T-cell (primary cell): Measurements from ENCODE around the gene CHCHD10. TPM values are rescaled to one million over a fixed set of nuclear protein-coding genes. Genes with fewer than 3 reads are reported as not detected.

Source experiments
- ATAC-seq, 4 experiments: fragments of 200-7000 bp in 3 of 4; fragments of 150-1000 bp in 1 of 4; cut with Tn5 transposase; replicated peaks in 1 of 4; 1 replicate in 3 of 4; 2 replicates in 1 of 4; pipeline ENCODE4 v1.10.0; 2021; ENCODE audit warnings: moderate library complexity in 3 of 4, mild to moderate bottlenecking in 2 of 4, moderate number of reproducible peaks in 1 of 4
- CTCF ChIA-PET, 2 donors: fragments of 300-600 bp; sonication (Branson Sonifier 250); formaldehyde crosslinking; loops; one replicate each; lab custom pipeline; 2022; ENCODE audit warnings: antibody characterized with exemption in 2 of 2; lab: Charles Lee
- POLR2A ChIA-PET, 2 donors: fragments of 300-600 bp; sonication (Branson Sonifier 250); formaldehyde crosslinking; loops; one replicate each; lab custom pipeline; 2022; ENCODE audit warnings: antibody characterized with exemption in 2 of 2; lab: Charles Lee
- DNase-seq, 35 experiments: peaks; one replicate each; pipeline versions ENCODE4 v3.0.0 to v3.0.0-alpha.2; 2013 to 2023
- H3K27ac ChIP-seq: one replicate; pipeline ENCODE4 v1.5.1; 2013; ENCODE audit warnings: low read length
- H3K27me3 ChIP-seq, 2 experiments: replicated peaks in 1 of 2; 1 replicate in 1 of 2; 2 replicates in 1 of 2; pipeline versions ENCODE4 v1.6.1 to v1.7.0; 2013; ENCODE audit warnings: low read length in 1 of 2, mixed read lengths in 1 of 2; ENCODE audit not compliant: control insufficient read depth in 2 of 2, insufficient read depth in 2 of 2; ENCODE audit errors: extremely low read depth in 1 of 2
- H3K36me3 ChIP-seq, 2 donors: 1 replicate in 1 of 2; 2 replicates in 1 of 2; pipeline versions ENCODE4 v1.6.1 to v1.7.0; 2013; ENCODE audit warnings: low read length in 1 of 2; ENCODE audit not compliant: control insufficient read depth in 2 of 2, insufficient read depth in 1 of 2; ENCODE audit errors: extremely low read depth in 1 of 2
- H3K4me1 ChIP-seq, 2 experiments: 1 replicate in 1 of 2; 2 replicates in 1 of 2; pipeline versions ENCODE4 v1.6.1 to v1.7.0; 2013; ENCODE audit warnings: low read length in 2 of 2, mixed read lengths in 1 of 2; ENCODE audit not compliant: insufficient read depth in 2 of 2, control insufficient read depth in 1 of 2; ENCODE audit errors: extremely low read depth in 1 of 2
- H3K4me3 ChIP-seq, 2 donors: 1 replicate in 1 of 2; 2 replicates in 1 of 2; pipeline versions ENCODE4 v1.5.1 to v1.7.0; 2013; ENCODE audit warnings: mild to moderate bottlenecking in 2 of 2, low read length in 1 of 2, moderate library complexity in 1 of 2; ENCODE audit not compliant: control insufficient read depth in 1 of 2; ENCODE audit errors: extremely low read depth in 1 of 2
- H3K9me3 ChIP-seq: 2 replicates; pipeline ENCODE4 v1.7.0; 2013
- H3K27ac Mint-ChIP-seq, 2 donors: one replicate each; pipeline ENCODE4 v1.8.0; 2020 to 2021; ENCODE audit warnings: mild to moderate bottlenecking in 2 of 2, mixed read lengths in 2 of 2
- H3K27me3 Mint-ChIP-seq, 2 donors: one replicate each; pipeline ENCODE4 v1.8.0; 2021 to 2022; ENCODE audit warnings: mixed read lengths in 2 of 2
- H3K36me3 Mint-ChIP-seq: one replicate; pipeline ENCODE4 v1.8.0; 2021; ENCODE audit warnings: mixed read lengths
- H3K4me1 Mint-ChIP-seq, 3 donors: one replicate each; pipeline ENCODE4 v1.8.0; 2020 to 2022; ENCODE audit warnings: mixed read lengths in 3 of 3, mild to moderate bottlenecking in 1 of 3
- H3K4me3 Mint-ChIP-seq, 3 donors: one replicate each; pipeline ENCODE4 v1.8.0; 2020 to 2022; ENCODE audit warnings: mild to moderate bottlenecking in 3 of 3, mixed read lengths in 3 of 3, moderate library complexity in 3 of 3
- H3K9me3 Mint-ChIP-seq, 3 donors: one replicate each; pipeline ENCODE4 v1.8.0; 2020 to 2022; ENCODE audit warnings: mixed read lengths in 3 of 3
- WGBS: methylation state at CpG from one replicate; pipeline ENCODE4 v1.1.5; 2013; ENCODE audit warnings: missing lambda C conversion rate; ENCODE audit not compliant: insufficient coverage; 5-methylcytosine and 5-hydroxymethylcytosine counted together
- total RNA-seq, 35 experiments: library from RNA in 6 of 35; stranded (reverse) in 6 of 35; fragments of 120-200 nt in 1 of 35; gene quantifications; one replicate each; pipeline versions ENCODE4 v1.2.1 to v1.2.4 and lab custom pipeline; 2013 to 2026

Gene CHCHD10
- total RNA-seq, 5 donors from 2014 or later (not counting 1 experiment from before 2014, with no cell fraction given) = 26.1 to 66.3 (median 63.2) TPM

DNA sequence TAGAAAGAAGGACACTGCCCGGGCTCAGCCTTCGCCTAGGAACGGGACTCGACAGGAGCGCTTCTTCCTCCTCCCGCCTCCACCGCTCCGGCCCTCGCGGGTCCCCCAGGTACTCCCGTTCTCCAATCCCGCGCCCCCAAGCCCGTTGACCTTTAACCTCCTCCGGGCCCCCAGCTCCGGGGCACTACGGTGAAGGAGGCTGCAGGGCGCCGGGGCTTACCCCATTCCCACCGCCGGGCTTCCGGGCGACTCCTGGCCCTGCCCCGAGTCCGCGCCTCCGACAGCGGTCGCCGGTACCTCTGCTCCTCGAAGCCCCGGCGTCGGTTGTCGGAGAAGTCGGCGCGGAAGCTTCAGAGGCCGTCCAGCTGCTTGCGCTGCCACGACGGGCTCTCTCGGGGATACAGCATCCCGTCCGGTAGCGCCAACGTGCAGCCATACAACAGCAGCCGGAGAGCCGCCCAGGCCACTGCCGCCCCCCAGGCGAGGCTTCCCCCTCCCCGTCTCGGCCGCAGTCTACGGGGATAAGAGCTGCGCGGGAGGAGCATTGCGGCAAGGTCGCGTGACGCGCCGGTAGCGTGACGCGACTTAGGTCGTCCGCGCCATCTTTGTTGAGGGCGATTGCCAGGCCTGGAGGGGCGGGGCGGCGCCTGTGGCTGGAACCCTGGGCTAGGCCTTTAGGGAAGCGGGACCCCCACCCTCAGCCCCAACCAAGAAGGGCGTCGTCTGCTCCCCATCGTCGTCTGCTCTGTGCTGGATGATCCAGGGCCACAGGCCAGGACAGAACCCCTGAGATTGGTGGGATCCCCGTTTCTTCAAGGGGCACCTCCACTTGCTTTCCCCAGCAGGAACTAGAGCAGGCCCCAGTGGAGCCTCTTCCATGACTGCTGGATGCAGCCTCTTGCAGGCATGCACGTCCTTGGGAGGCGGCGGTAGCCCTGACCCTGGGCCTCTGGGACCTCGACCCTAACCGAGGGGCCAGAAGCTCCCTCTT lies 50.7 kb downstream of the CHCHD10 start:
- CTCF ChIA-PET = interaction anchor here in 1 of 2 donors (0.7 to 1.1 kb wide), 2 partner anchors 21 to 947 kb away, joined by 6 to 9 read pairs; no protein-coding TSS in a partner anchor
- peak overlapping the region; percentile 75 to 83 (median 80) for H3K4me3 Mint-ChIP-seq
- DNase-seq = peak; percentile 62 to 89 (median 74)

More for the DNA sequence above, 50.7 kb downstream of the CHCHD10 start:
- Histone ChIP-seq H3K9me3 (no peaks in the 10 kb centered on the region), H3K4me1 (peaks cover 5 to 25% of the 10 kb centered on the region in 2 experiments), H3K36me3 (peaks cover 5 to 19% of the 10 kb centered on the region in 2 donors), H3K27ac (peak overlapping the region; percentile 58), H3K27me3 (peaks cover 0 to 2% of the 10 kb centered on the region in 2 experiments), H3K4me3 (peak overlapping the region; percentile 73 to 87)
- 3% methylated on average over 76 of the region's 84 CpGs for WGBS
- H3K27ac Mint-ChIP-seq = peak overlapping the region; percentile 79 to 89
- POLR2A ChIA-PET = interaction anchor here (0.6 to 1.1 kb wide), 3 partner anchors 21 to 400 kb away, joined by 3 to 6 read pairs (median 4); no protein-coding TSS in a partner anchor
- H3K36me3 Mint-ChIP-seq = peaks cover 14% of the 10 kb centered on the region
- no peaks in the 10 kb centered on the region for H3K27me3 Mint-ChIP-seq
- peak; percentile 93 to 98 (median 95) for ATAC-seq
- H3K9me3 Mint-ChIP-seq = no peaks in the 10 kb centered on the region
- peaks cover 19 to 26% (median 21%) of the 10 kb centered on the region in 3 donors for H3K4me1 Mint-ChIP-seq

Other genes starting within 250 kb of the CHCHD10 start
- under 1 TPM in 2 of 5 donors, not detected in 3; 0.30 to 0.64 TPM for gene IGLL1, start 187.7 kb downstream of the CHCHD10 start, total RNA-seq
- 1 to 10 TPM in 3 of 5 donors, under 1 TPM in 2; 0.26 to 2.7 (median 1.2) TPM for gene DRICH1, start 135.7 kb downstream of the CHCHD10 start, total RNA-seq
- 10 to 100 TPM; 10.6 to 28.9 (median 13.8) TPM for gene RGL4, start 77.0 kb downstream of the CHCHD10 start, total RNA-seq
- gene ZNF70, start 16.9 kb downstream of the CHCHD10 start, total RNA-seq = 1 to 10 TPM; 3.2 to 6.4 (median 5.8) TPM
- 1 to 10 TPM in 4 of 5 donors, not detected in 1; 1.5 to 2.6 (median 1.7) TPM for gene VPREB3, start 13.5 kb downstream of the CHCHD10 start, total RNA-seq
- 1 to 10 TPM in 4 of 5 donors, under 1 TPM in 1; 0.58 to 2.2 (median 1.9) TPM for gene C22orf15, start 5.0 kb downstream of the CHCHD10 start, total RNA-seq
- 1 to 10 TPM; 1.6 to 5.3 (median 2.5) TPM for gene MMP11, start 4.9 kb upstream of the CHCHD10 start, total RNA-seq
- 10 to 100 TPM; 50.2 to 57.7 (median 54.3) TPM for gene SMARCB1, start 19.0 kb upstream of the CHCHD10 start, total RNA-seq
- gene DERL3, start 71.0 kb upstream of the CHCHD10 start, total RNA-seq = 1 to 10 TPM; 1.2 to 3.9 (median 2.8) TPM
- 10 to 100 TPM; 16.2 to 24.2 (median 18.6) TPM for gene SLC2A11, start 89.9 kb upstream of the CHCHD10 start, total RNA-seq
- 100 to 1,000 TPM; 182 to 334 (median 289) TPM for gene MIF, start 126.4 kb upstream of the CHCHD10 start, total RNA-seq
- not detected for gene GSTT2B, start 193.2 kb upstream of the CHCHD10 start, total RNA-seq
- 1 to 10 TPM in 4 of 5 donors, not detected in 1; 3.5 to 7.7 (median 3.9) TPM for gene DDTL, start 198.9 kb upstream of the CHCHD10 start, total RNA-seq
- gene DDT, start 206.5 kb upstream of the CHCHD10 start, total RNA-seq = 100 to 1,000 TPM in 2 of 5 donors, 10 to 100 TPM in 3; 72.5 to 122 (median 94.3) TPM
- not detected for gene GSTT2, start 212.2 kb upstream of the CHCHD10 start, total RNA-seq
- not detected for gene GSTT4, start 237.5 kb upstream of the CHCHD10 start, total RNA-seq
- gene CABIN1, start 243.3 kb upstream of the CHCHD10 start, total RNA-seq = 100 to 1,000 TPM; 134 to 158 (median 145) TPM